ENCODE measurements around the gene IGSF21. TPM values are rescaled to one million over a fixed set of nuclear protein-coding genes. Genes with fewer than 3 reads are reported as not detected.

Gene IGSF21
- total RNA-seq, 1 donor from 2014 or later = 2.6 TPM

DNA sequence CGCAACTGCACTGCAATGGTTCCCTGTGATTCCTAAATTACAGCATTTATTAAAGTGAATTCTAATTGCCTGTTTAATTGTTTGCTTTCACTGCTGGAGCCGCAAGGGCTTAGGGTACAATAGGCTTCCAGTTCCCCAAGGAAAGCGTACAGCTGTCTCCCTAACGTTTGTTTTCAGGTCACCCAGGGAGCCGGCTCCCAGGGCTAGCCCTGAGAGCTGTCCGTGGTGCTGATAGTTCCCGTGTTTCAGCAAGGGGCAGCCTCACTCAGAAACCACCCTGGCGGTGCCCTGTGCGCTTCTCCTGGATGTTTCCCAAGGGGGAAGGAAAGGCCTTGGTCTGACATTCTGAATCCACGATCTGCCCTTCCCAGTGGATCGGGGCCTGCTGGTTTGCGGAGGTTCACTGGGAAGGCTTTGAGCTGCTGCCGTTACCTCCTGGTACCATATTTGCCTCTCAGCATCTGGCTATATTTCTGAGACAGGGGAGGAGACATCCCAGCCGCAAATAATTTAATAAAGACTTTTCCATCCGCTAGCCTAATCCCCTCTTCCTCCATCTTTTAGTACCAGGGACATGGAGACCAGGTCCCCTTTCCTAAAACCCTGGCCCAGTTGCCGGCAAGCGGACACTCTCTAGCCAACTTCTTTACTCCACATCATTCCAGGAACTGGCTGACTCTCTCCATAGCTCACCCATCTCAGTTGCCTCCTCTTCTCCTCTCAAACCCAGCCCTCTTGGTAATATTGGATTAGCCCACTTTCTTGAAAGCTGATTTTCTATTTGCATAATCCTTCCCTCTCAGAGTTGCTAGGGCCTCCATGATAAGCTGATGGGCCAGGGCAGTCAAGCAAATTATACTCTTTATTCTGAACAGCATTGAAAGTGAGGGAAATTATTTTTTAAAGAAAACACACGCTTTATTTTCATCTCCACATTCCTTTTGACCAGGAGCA, 149.0 kb downstream of the IGSF21 start:
- DNase-seq (ENCODE audit: low spot score) = no peak

DNA sequence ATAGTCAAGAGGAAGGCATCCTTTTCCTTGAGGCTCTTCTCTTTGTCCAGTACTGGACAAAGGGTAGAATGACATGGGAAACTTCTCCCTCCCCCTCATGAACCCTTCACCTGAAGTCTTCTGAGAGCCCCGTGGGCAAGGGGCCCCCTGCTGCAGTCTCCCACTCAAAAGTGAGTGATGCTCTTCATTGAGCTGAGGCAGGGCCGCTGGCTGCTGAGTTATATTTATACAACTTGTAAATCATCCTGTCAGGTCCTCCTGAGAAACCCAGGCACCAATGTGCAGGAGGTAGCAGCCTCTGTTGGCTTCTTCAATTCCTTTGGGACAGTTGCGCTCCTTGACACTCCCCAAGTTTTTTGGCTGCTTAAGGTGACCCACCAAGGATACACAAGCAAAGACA, 150.2 kb downstream of the IGSF21 start:
- DNase-seq (ENCODE audit: low spot score) = no peak

DNA sequence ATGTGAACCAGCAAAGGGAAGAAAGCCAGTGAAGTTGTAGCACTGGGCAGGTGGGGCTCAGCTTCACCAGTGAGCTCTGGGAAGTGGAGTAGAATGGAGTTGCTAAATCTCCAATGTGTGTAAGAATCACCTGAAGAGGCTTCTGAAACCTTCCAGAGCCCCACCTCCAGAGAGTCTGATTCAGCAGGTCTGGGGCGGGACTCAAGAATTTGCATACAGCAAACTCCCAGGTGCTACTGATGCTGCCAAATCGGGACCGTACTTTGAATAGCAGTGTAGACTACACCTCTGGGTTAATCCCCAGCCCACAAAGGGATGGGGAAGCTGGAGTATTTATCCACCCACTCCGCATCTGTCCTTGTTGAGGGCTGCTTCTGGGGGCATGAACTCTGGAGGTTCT, 154.3 kb downstream of the IGSF21 start:
- DNase-seq (ENCODE audit: low spot score) = no peak

DNA sequence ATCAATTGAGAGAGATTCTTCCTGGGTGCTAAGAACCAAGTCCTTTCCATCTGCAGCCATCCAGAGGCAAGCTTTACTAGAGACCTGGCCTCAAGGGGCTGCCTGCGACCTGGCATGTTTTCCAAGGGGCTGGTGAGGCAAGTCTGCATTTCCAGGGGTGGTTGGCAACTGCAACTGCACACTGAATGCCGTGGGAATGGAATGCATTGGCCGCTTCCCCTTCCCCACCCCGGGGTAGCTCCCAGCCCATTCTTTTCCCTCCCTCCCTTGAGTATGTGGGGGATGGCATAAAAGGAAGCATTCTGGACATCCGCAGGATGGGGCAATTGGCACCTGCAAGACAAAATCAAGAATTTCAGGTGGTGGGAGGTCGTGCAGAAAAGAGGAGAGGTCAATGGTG, 155.1 kb downstream of the IGSF21 start:
- DNase-seq (ENCODE audit: low spot score) = no peak

DNA sequence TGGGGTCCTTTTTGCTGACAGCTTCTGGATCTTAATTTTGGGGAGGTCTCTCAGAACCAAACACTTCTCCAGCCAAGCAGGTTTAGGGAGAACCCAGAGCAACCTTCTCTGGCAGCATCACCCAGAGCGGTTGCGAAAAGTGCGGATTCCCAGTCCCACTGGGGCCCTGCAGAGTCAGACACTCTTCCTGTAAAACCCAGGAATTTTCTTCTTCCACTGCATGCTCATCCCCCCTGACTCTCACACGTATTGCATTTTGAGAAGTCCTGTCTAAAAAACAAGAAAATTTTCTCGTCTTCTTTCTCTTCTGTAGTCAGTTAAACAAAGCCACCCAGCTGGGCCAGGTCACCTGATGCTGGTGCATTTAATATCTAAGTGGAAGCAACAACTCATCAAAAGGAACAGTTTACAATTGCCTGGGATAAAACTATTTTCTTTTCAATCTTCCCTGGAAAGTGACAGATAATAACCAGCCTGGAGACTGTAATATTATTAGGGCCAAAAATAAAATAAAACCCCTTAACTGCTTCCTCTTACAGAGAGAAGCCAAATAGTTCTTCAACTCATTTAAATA, 156.0 kb downstream of the IGSF21 start:
- DNase-seq (ENCODE audit: low spot score) = no peak

DNA sequence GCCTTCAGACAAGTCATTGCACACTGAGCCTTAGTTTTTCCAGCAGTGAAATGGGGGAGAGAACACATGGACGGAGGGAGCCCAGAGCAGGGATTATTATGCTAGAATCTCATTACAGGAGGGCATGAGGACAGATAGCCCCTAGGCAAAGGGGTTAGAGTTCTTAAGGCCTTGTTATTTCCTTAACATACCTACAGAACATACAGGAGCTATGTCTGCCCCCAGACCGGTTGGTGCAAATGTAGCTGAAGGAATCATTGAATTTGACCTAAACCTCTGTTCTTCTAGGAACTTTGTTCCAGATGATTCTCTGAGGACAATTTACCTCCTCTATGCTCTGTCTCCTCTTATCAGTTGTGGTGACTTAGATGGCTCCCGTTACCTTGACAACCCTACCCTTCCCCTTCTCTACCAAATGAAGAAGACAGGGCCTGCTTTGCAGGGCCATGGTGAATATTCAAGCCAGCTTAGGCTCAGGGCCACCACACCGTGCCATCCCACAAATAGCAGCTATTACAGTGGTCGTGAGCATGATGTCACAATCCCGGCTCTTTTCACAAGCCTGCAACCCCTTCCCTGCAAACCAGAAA, 156.9 kb downstream of the IGSF21 start:
- DNase-seq (ENCODE audit: low spot score) = no peak

DNA sequence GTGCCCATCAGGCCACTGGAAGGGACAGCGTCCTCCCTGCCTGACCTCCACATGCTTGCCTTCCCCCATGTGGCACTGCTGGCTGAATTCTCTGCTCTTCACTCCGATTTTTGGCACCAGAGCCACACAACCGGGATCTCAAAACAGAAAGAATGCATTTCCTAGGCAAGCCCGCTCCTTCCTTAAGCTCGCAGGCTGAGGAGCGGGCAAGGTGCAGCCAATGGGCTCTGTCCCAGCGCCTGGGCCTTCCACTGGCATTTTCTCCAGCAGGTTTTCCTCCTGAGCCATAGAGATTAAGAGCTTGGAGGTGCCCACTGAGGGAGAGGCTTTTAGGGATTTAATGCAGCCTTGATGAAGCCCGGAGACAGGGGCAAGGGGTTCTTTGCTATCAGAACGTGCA, 158.0 kb downstream of the IGSF21 start:
- no peak for DNase-seq (ENCODE audit: low spot score)

DNA sequence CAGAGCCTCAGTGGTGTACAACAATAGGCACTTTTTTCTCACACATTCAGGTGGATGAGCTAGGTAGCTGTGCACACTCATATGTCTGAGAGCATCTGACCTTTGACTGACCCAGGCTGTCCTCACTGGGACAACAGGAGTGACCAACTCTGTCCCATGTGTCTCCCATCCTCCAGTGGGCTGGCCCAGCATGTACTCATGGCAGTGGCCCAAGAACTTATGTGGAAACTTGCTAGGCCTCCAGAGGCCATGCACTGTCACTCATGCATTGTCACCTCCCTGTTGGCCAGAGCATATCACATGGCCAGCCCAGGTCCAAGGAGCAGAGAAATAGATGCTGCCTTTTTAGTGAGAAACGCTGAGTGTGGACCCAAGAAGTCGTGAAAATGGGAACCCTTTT, 158.8 kb downstream of the IGSF21 start:
- DNase-seq (ENCODE audit: low spot score) = no peak

DNA sequence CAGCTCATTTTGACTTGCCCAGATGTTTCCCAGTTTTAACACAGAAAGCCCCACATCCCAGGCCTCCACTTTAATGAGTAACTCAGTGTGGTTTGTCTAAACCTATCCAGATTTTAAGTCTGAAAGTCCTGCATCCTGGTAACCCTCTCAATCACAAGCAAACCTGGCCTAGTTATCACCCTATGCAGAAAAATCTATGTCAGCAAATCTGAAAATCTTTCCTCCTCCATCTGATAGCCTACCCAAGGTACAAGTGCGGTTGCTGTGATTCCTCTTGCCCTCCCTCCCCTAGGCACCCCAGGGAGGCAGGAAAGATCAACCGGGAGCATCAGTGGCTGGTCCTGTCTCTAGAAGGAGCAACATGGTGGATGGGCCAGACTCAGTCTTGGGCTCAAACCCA, 163.7 kb downstream of the IGSF21 start:
- DNase-seq (ENCODE audit: low spot score) = no peak

DNA sequence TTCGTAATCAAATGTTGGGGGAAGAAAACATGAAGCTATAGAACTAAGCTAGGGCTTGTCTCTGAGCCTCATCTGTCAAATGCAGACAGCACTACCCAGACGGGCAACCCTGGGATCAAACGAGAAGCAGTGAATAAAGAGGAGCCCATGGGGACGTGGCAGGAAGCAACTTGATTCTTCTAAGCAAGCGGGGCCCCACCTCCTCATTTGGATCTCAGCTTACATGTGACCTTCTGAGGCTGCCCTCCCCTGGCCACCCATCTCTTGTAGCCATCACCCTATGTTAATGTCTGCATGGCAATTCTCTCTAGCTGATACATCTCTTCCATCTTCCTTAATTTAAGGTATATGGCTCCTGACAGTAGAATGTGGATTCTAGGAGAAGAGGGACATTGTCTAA, 171.3 kb downstream of the IGSF21 start:
- no peak for DNase-seq (ENCODE audit: low spot score)

DNA sequence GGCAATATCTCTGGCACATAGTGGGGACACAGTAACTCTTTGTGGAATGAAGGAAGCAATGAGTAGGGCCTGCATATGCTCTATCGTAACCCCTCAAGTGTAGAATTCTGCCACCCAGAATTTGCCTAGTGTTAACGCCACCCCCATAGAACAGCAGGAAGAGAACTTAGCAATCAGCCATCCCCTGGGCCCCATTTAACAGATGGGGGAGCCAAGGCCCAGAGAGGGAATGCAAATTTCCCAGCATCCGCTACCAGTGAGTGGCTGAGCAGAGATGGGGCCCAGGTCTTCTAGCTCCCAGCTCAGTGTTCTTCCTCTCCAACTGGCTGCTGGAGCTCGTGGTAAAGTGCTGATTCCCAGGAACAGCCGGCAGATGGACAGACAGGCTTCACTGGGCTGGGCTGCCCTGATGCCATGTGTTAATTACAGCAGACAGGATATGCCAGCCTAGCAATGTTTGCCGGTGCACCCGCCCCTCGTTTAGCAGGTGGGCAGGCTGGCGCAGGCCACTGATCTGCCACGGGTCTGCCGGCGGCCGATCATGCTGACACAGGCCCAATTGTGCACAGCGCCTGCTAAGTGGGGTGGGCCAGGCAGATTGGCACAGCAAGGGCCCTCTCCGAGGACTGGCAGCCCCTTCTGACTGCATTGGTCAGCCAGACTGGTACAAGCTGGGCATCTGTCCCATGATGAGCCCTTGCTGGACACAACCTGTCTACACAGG, 171.9 kb downstream of the IGSF21 start:
- DNase-seq (ENCODE audit: low spot score) = no peak

DNA sequence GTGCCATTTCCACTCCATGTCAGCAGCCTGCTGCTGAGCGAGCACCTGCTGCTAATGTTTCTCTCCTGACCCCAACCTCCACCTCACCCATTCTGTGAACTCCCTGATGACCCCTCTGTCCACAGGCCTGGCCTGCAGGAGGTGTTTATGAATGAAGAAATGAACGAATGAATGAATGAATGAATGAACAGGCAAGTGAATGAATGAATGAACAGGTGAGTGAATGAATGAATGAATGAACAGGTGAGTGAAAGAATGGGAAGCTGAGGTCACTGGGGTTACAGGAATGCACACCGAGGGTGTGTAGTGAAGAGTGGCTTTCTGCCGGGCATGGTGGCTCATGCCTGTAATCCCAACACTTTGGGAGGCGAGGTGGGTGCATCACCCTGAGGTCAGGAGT, 173.4 kb downstream of the IGSF21 start:
- DNase-seq (ENCODE audit: low spot score) = no peak

DNA sequence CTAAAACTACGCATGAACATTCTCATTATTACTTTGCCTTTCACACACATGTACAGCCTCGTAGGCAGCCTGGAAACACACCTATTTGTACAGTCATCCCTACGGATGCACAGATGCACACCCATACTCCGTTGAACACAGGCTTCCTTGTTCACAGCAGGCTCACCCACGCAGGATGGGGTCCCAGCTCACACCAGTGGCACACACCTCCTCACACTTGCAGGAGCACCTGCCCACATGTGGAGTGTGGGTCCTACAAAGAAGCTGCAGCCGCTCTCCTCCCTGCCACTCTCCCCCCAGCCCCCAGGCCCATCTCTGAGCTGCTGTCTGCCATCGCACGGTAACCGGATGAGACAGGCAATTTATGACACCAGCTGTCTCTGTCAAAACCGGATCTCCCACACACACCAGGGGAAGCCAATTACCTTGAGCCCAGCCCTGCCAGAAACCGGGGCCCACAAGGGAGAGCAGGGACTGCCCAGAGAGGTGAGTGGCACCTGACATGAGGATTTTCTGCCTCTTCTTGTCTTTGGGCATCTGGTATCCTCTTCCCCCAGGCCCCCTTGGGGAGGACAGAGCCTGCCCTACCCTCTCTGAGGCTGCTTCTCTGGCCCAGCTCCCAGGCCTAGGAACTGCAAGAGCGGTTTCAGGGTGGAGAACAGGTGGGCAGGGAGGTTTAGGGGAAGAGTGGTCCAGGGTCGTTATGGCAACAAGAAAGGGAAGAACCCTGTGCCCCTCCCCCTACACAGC, 175.4 kb downstream of the IGSF21 start:
- DNase-seq (ENCODE audit: low spot score) = no peak

DNA sequence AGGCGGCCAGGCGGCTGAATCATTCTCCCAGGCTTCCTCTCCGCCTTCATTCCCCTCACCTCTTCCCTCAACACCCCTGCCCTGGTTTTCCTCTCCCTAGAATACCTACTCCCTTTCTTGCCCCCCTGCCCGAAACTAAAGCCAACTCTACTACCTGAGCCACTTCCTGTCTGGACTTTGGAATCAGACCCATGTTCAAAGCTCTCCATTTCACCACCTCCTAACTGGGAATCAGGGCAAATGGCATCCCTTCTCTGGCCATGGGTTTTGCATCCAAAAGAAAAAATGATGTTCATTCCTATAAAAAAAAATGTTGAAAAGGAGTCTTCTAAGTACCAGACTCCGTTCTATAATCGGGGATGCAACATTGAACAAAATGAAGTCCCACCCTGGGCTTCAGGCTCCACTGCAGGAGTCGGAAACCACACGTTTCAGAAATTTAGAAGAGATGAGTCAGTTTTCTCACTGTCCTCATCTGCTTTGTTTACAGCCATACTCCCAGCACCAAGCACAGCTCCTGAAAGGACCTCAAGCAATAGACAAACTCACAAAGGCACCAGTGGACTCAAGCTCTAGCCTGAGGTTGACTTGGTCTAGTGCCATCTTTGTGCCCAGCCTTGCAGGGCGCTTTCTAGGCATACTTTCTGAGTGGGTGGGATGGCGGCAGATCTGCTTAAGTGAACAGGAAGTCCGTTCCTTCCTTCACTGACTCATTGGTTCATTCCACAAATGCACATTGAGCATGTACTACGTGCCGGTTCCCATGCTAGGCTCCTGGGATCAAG, 176.2 kb downstream of the IGSF21 start:
- DNase-seq (ENCODE audit: low spot score) = no peak

DNA sequence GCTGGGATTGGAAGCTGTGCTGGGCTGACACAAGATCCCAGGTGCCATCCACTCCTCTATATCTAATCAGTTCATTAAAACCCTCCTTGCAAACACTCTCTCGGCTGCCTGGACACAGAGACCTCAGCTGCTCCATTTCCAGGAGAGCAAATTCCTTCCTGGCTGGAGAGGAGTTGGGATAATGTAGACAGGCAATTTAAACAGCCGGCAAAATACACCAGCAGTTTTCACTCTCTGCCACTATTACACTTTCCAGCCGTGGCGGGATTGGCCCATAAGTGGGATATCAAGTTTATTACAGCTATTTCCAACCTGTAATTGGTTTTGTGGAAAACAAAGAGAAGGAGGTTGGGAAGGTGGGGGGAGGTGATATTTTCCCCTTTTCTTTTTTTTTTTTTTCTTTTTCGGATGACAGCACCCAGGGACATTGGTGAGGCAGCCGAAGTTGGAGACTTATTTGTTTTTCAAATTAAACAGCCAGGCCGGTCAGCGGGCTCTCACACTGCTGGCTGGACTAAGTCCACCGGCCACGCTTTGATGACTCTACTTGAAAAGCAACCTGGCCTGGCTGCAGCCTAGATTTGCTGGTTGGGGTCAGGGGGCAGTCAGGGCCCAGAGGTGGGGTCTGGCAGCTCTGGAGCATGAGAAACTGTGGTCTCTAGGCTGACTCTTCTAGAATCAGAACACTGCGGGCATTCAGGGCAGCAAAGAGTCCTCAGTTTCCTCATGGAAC, 177.4 kb downstream of the IGSF21 start:
- DNase-seq (ENCODE audit: low spot score) = no peak

DNA sequence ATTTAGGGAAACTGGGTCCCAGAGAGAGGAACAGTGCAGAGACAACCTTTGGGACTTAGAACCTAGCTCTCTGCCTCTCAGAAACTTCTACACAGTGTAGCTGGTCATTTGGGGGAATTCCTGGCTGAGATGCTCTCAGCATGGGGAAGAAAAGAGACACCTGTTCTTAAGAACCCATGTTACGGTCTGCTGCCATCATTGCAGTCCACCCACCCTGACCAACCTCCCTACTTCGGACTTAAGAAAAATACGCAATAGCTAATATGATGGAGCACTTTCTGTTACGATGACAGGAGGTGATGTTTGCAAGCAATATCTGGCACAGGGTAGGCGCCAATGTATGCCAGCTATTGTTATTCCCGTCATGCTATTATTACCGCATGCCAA, 177.9 kb downstream of the IGSF21 start:
- no peak for DNase-seq (ENCODE audit: low spot score)

DNA sequence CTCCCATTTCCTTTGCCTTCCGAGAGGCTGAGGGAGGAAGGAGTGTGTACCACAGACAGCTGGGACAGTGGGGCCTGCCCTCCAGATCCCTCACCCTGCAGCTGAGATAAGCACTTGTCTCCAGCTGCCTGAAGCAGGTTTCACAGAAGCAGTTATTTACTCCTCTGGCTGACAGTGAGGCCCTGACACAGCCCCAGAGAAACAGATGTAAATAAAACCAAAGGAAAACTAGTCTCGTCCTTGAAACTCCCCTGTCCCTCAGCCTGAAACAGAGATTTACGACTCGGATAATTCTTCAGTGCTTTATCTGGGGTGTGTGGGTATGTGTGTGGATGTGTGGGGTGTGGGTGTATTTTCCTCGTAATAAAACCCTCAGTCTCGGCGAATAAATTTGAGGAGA, 181.1 kb downstream of the IGSF21 start:
- DNase-seq (ENCODE audit: low spot score) = no peak

DNA sequence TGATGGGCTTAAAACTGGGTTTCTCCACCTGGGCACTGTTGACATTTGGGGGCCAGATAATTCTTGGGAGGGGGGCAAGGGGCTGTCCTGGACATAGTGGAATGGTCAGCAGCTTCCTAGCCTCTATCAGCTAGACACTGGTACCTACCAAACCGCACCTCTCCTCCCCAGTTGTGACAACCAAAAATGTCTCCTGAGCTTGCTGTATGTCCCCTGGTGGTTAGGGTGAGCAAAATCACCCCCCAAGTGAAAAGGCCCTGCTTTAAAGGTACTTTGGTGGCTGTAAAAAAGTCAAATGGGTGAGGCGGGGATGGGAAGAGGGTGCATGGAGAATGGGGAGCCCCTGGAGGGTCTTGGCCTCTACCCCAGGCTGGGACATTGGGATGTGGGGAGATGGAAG, 182.0 kb downstream of the IGSF21 start:
- no peak for DNase-seq (ENCODE audit: low spot score)

DNA sequence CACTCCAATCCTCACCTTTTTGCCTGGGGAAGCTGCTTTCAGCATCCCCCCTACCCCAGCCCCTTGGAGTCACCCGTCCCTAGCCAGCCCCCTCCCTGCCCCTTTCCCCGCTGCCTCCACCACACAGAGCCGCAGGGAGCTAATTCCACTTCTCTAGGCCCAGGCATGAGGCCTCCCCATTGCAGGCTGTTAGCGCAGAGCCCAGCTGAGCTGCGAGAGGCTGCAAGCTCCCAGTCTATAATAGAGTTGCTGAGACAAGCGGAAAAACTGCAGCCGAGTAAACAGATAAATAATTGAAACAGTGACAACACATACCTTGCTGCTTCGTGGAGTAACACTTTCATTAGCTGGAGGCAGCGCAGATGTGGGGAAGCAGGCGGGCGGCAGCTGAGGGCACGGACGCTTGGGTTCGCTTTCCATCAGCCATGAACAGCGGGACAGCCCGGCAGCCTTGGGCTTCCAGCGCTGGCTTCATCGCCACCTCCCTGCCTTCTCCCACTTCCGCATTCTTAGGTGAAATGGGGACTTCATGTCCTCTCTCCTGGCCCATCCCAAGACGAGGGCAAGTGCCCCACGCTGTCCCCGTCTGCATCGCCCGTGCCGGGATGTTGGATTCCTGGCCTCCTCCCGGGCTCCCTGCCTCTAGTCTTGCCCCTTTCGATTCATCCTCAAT, 183.3 kb downstream of the IGSF21 start:
- DNase-seq (ENCODE audit: low spot score) = no peak

Measured in mesenteric fat pad (tissue), 1 donor.